Hepatocyte (in vitro differentiated cells): ENCODE results near the gene TXNRD2. TPM values are rescaled to one million over a fixed set of nuclear protein-coding genes. Genes with fewer than 3 reads are reported as not detected.

Source experiments
- DNase-seq: peaks from one replicate; pipeline ENCODE4 v3.0.0-alpha.2; 2016; ENCODE audit warnings: low spot score
- H2AFZ ChIP-seq: fragments of 200-600 bp; sonication (generic); 2 replicates; pipeline ENCODE4 v1.6.0; 2016; ENCODE audit warnings: antibody characterized with exemption, mild to moderate bottlenecking
- H3K27ac ChIP-seq: fragments of 200-600 bp; sonication (generic); 2 replicates; pipeline ENCODE4 v1.5.1; 2016; ENCODE audit warnings: mild to moderate bottlenecking
- H3K27me3 ChIP-seq: fragments of 200-600 bp; sonication (generic); 2 replicates; pipeline ENCODE4 v1.6.1; 2016
- H3K36me3 ChIP-seq: fragments of 200-600 bp; sonication (generic); replicated peaks from 2 replicates; pipeline ENCODE4 v1.5.1; 2016; ENCODE audit warnings: low read depth; ENCODE audit not compliant: insufficient read depth
- H3K4me1 ChIP-seq: fragments of 200-600 bp; sonication (generic); 2 replicates; pipeline ENCODE4 v1.5.1; 2016; ENCODE audit warnings: mild to moderate bottlenecking, moderate library complexity; ENCODE audit not compliant: insufficient read depth
- H3K4me2 ChIP-seq: fragments of 200-600 bp; sonication (generic); 2 replicates; pipeline ENCODE4 v1.6.0; 2016
- H3K4me3 ChIP-seq: fragments of 200-600 bp; sonication (generic); 2 replicates; pipeline ENCODE4 v1.5.1; 2016; ENCODE audit warnings: mild to moderate bottlenecking
- H3K79me2 ChIP-seq: fragments of 200-600 bp; sonication (generic); 2 replicates; pipeline ENCODE4 v1.6.0; 2017; ENCODE audit warnings: mild to moderate bottlenecking
- H3K9me2 ChIP-seq: fragments of 200-600 bp; sonication (generic); replicated peaks from 2 replicates; pipeline ENCODE4 v1.6.0; 2017; ENCODE audit warnings: mild to moderate bottlenecking; ENCODE audit not compliant: insufficient read depth
- H3K9me3 ChIP-seq: fragments of 200-600 bp; sonication (generic); 2 replicates; pipeline ENCODE4 v1.5.1; 2016; ENCODE audit warnings: low read depth, mild to moderate bottlenecking
- H4K20me1 ChIP-seq: fragments of 200-600 bp; sonication (generic); 2 replicates; pipeline ENCODE4 v1.6.0; 2016; ENCODE audit warnings: mild to moderate bottlenecking; ENCODE audit not compliant: insufficient read depth, poor library complexity, severe bottlenecking
- EZH2 ChIP-seq: fragments of 200-600 bp; sonication (generic); IDR thresholded peaks from 2 replicates; pipeline ENCODE4 v1.6.1; 2016; ENCODE audit warnings: antibody characterized with exemption, mild to moderate bottlenecking, borderline replicate concordance
- EZH2phosphoT487 ChIP-seq: fragments of 200-600 bp; sonication (generic); IDR thresholded peaks from one replicate; pipeline ENCODE4 v1.6.1; 2018; ENCODE audit warnings: antibody characterized with exemption, mild to moderate bottlenecking, low read depth, moderate library complexity; ENCODE audit not compliant: unreplicated experiment, severe bottlenecking
- WGBS: methylation state at CpG from one replicate; pipeline ENCODE4 v1.1.6; 2016; ENCODE audit warnings: low lambda C conversion rate; ENCODE audit errors: missing lambda C conversion rate; 5-methylcytosine and 5-hydroxymethylcytosine counted together
- microRNA-seq: library from miRNA; unstranded; fragments of <30 nt; microRNA quantifications from one replicate; pipeline ENCODE4, GENCODE V29; 2017
- polyA plus RNA-seq: library from polyadenylated mRNA; unstranded; fragments of >200 nt; fragmentation: Nextera tagmentation; extraction: Ambion mirVana; gene quantifications from 2 replicates; pipeline ENCODE4 v1.2.1, GENCODE V29; 2016
- total RNA-seq: library from RNA; depleted of rRNA; stranded (reverse); fragments of >200 nt; gene quantifications from 2 replicates; pipeline ENCODE4 v1.2.3, GENCODE V29; 2014
- TF ChIP-seq, protein P1 (sequence below): fragments of 200-600 bp; sonication (generic); IDR thresholded peaks from 2 replicates; pipeline ENCODE4 v1.5.1; 2016; ENCODE audit warnings: antibody characterized with exemption, mild to moderate bottlenecking; ENCODE audit not compliant: poor library complexity

TXNRD2 gene
- total and polyA plus RNA-seq, 2 experiments from 2014 or later, result 0.60 to 2.1 TPM

DNA sequence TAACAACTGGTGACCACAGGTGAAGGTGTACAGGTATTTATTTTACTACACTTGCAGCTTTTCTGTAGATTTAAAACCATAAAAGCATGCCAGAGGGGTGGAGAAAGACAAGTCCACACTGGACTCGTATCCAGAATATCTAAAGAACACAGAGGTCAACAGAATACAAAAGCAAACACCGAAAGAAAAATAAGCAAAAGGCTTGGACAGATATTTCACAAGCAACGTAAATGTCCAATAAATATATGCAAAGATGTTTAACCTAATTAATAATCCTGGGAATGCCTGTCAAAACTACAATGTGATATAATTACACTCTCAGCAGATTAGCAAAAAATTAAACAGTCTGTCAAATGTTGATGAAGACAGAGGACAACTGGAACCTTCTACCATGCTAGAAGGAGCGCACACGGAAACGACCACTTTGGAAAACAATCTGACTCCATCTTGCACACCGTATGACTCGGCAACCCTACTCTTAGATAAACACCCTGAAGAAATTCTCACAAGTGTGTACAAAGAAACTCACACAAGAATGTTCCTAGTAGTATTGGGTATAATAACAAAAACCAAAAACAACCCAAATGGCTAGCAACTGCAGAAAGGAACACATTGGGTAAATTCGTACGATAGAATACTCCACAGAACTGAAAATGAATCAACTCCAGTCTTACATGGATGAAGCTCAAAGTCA, 114.1 kb downstream of the TXNRD2 start:
- no peak overlapping the region for H3K4me3 ChIP-seq
- H3K4me2 ChIP-seq, result no peak overlapping the region
- H3K9me3 ChIP-seq, result no peaks in the 10 kb centered on the region
- no peaks in the 10 kb centered on the region for H3K79me2 ChIP-seq
- H3K27ac ChIP-seq, result no peak overlapping the region
- no peak overlapping the region for H2AFZ ChIP-seq
- H3K36me3 ChIP-seq, result no peaks in the 10 kb centered on the region
- H3K9me2 ChIP-seq, result no peaks in the 10 kb centered on the region
- no peak for DNase-seq
- no peaks in the 10 kb centered on the region for H3K27me3 ChIP-seq
- H3K4me1 ChIP-seq, result no peaks in the 10 kb centered on the region
- H4K20me1 ChIP-seq, result no peaks in the 10 kb centered on the region
- no peak for TF ChIP-seq EZH2
- TF ChIP-seq, protein P1, sequence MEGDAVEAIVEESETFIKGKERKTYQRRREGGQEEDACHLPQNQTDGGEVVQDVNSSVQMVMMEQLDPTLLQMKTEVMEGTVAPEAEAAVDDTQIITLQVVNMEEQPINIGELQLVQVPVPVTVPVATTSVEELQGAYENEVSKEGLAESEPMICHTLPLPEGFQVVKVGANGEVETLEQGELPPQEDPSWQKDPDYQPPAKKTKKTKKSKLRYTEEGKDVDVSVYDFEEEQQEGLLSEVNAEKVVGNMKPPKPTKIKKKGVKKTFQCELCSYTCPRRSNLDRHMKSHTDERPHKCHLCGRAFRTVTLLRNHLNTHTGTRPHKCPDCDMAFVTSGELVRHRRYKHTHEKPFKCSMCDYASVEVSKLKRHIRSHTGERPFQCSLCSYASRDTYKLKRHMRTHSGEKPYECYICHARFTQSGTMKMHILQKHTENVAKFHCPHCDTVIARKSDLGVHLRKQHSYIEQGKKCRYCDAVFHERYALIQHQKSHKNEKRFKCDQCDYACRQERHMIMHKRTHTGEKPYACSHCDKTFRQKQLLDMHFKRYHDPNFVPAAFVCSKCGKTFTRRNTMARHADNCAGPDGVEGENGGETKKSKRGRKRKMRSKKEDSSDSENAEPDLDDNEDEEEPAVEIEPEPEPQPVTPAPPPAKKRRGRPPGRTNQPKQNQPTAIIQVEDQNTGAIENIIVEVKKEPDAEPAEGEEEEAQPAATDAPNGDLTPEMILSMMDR, result no peak
- no peak for TF ChIP-seq EZH2phosphoT487
- WGBS, result 82% methylated on average over 10 of the region's 10 CpGs

DNA sequence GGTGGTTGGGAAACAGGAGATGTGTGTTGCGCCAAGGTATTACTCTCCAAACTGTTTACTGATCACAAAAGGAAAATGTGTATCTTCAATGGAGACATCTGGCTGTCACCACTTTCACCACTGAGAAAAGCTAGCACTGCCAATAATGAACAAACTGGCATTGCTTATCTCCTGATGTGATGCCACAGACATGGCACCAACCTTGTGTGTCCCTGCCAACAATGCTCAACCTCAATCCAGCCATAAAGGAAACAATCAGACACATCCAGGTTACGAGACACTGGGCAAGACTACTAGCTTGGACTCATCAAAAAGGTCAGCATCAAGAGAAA, 115.0 kb downstream of the TXNRD2 start:
- Histone ChIP-seq H3K4me2 (no peak overlapping the region), H3K27me3 (no peaks in the 10 kb centered on the region), H3K4me1 (no peaks in the 10 kb centered on the region), H3K4me3 (no peak overlapping the region), H3K9me2 (no peaks in the 10 kb centered on the region), H4K20me1 (no peaks in the 10 kb centered on the region), H3K79me2 (no peaks in the 10 kb centered on the region), H3K36me3 (no peaks in the 10 kb centered on the region), H2AFZ (no peak overlapping the region), H3K27ac (no peak overlapping the region), H3K9me3 (no peaks in the 10 kb centered on the region)
- no peak for TF ChIP-seq EZH2phosphoT487
- no peak for DNase-seq
- 97% methylated on average over 2 of the region's 2 CpGs for WGBS

DNA sequence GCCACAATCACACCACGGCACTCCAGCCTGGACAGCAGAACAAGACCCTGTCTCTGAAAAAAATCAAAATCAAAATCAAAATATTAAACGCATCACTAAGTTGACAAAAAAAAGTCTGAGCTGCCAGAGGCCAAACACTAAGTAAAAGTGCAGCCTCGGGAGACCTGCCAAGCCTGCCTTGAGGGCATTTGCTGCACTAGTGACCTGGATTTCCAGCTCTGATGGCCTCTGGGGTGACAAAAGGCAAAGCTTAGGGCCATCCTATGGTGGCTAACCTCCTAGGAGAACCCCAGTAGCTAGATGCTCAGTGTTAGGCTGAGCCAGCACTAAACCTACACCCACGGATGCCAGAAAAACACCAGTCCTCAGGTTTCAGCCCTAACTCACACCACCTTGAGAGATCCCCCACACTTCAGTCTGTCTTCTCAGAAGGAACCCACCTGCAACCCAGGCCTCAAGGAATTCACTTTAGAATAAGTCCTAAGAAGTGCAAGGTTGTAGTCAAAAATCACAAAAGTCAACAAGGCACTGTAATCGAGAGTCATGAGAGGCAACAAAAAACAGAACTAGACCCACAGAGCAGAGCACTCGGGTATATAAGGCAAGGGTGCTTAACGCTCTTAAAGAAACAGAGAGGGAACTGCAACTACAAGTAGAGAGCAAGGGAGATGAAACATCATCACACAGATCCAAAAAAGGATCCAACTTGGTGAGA, 115.6 kb downstream of the TXNRD2 start:
- no peak overlapping the region for H3K4me3 ChIP-seq
- H3K4me1 ChIP-seq, result no peaks in the 10 kb centered on the region
- no peaks in the 10 kb centered on the region for H3K27me3 ChIP-seq
- H3K79me2 ChIP-seq, result no peaks in the 10 kb centered on the region
- H4K20me1 ChIP-seq, result no peaks in the 10 kb centered on the region
- no peak overlapping the region for H2AFZ ChIP-seq
- H3K36me3 ChIP-seq, result no peaks in the 10 kb centered on the region
- 91% methylated on average over 7 of the region's 7 CpGs for WGBS
- peak; percentile 3 for DNase-seq
- no peaks in the 10 kb centered on the region for H3K9me2 ChIP-seq
- no peak overlapping the region for H3K27ac ChIP-seq
- no peaks in the 10 kb centered on the region for H3K9me3 ChIP-seq
- TF ChIP-seq, protein P1, result no peak
- TF ChIP-seq EZH2 (no peak), EZH2phosphoT487 (no peak)
- H3K4me2 ChIP-seq, result no peak overlapping the region

Small RNAs within 50 kb of the gene (microRNA-seq; reads per million reads assigned to microRNA genes)
- not detected for gene MIR4761

Other genes with a start within 250 kb of the TXNRD2 start
- 4.3 and 10.0 TPM in 2 replicates for gene SEPTIN5, start 227.3 kb downstream of the TXNRD2 start, total RNA-seq
- gene SEPTIN5, start 227.3 kb downstream of the TXNRD2 start, polyA plus RNA-seq, result 9.4 and 9.7 TPM in 2 replicates
- 1.0 and 2.5 TPM in 2 replicates for gene GP1BB, start 218.3 kb downstream of the TXNRD2 start, total RNA-seq
- gene GP1BB, start 218.3 kb downstream of the TXNRD2 start, polyA plus RNA-seq, result 2.4 and 2.8 TPM in 2 replicates
- gene TBX1, start 181.0 kb downstream of the TXNRD2 start, total RNA-seq, result not detected in 2 replicates
- gene TBX1, start 181.0 kb downstream of the TXNRD2 start, polyA plus RNA-seq, result 0.07 and 1.1 TPM in 2 replicates
- gene GNB1L, start 86.9 kb downstream of the TXNRD2 start, total RNA-seq, result 2.6 and 4.1 TPM in 2 replicates
- 8.5 TPM in 2 replicates for gene GNB1L, start 86.9 kb downstream of the TXNRD2 start, polyA plus RNA-seq
- gene RTL10, start 86.9 kb downstream of the TXNRD2 start, total RNA-seq, result 12.3 and 15.9 TPM in 2 replicates
- gene RTL10, start 86.9 kb downstream of the TXNRD2 start, polyA plus RNA-seq, result 12.9 and 13.0 TPM in 2 replicates
- 74.5 and 78.2 TPM in 2 replicates for gene COMT, start within 50 bp of the TXNRD2 start, total RNA-seq
- 129 and 153 TPM in 2 replicates for gene COMT, start within 50 bp of the TXNRD2 start, polyA plus RNA-seq
- gene ARVCF, start 75.0 kb upstream of the TXNRD2 start, total RNA-seq, result 21.6 and 32.5 TPM in 2 replicates
- gene ARVCF, start 75.0 kb upstream of the TXNRD2 start, polyA plus RNA-seq, result 23.8 and 25.8 TPM in 2 replicates
- gene TANGO2, start 79.3 kb upstream of the TXNRD2 start, total RNA-seq, result 21.4 and 26.2 TPM in 2 replicates
- gene TANGO2, start 79.3 kb upstream of the TXNRD2 start, polyA plus RNA-seq, result 20.8 and 24.4 TPM in 2 replicates
- 18.3 and 22.0 TPM in 2 replicates for gene DGCR8, start 138.4 kb upstream of the TXNRD2 start, total RNA-seq
- 10.8 and 12.2 TPM in 2 replicates for gene DGCR8, start 138.4 kb upstream of the TXNRD2 start, polyA plus RNA-seq
- 223 and 227 TPM in 2 replicates for gene RANBP1, start 174.3 kb upstream of the TXNRD2 start, total RNA-seq
- 189 and 192 TPM in 2 replicates for gene RANBP1, start 174.3 kb upstream of the TXNRD2 start, polyA plus RNA-seq
- gene TRMT2A, start 175.4 kb upstream of the TXNRD2 start, total RNA-seq, result 34.4 and 50.2 TPM in 2 replicates
- 65.1 and 78.7 TPM in 2 replicates for gene TRMT2A, start 175.4 kb upstream of the TXNRD2 start, polyA plus RNA-seq
- gene ZDHHC8, start 190.0 kb upstream of the TXNRD2 start, total RNA-seq, result 4.5 and 9.6 TPM in 2 replicates
- 65.1 and 72.7 TPM in 2 replicates for gene ZDHHC8, start 190.0 kb upstream of the TXNRD2 start, polyA plus RNA-seq
- not detected in 2 replicates for gene CCDC188, start 209.2 kb upstream of the TXNRD2 start, total RNA-seq
- gene CCDC188, start 209.2 kb upstream of the TXNRD2 start, polyA plus RNA-seq, result not detected in 2 replicates